Retinal pigment epithelial cell (primary cell): Measurements from ENCODE around the gene SKOR1.

Experiments
- DNase-seq: peaks from one replicate; pipeline ENCODE4 v3.0.0-alpha.2; 2010; ENCODE audit warnings: low read depth
- H3K4me3 ChIP-seq: 2 replicates; pipeline ENCODE4 v1.5.1; 2011; ENCODE audit warnings: mild to moderate bottlenecking, low read length, control low read depth, moderate library complexity
- TF ChIP-seq, protein P1 (sequence below): conservative IDR thresholded peaks from 2 replicates; pipeline ENCODE4 v1.5.1; 2011; ENCODE audit warnings: low read depth, low read length, control low read depth, inconsistent platforms

SKOR1 gene

GRCh38 chr15:67818464-67818863 lies 6.8 kb upstream of the SKOR1 start:
- TF ChIP-seq, protein P1, sequence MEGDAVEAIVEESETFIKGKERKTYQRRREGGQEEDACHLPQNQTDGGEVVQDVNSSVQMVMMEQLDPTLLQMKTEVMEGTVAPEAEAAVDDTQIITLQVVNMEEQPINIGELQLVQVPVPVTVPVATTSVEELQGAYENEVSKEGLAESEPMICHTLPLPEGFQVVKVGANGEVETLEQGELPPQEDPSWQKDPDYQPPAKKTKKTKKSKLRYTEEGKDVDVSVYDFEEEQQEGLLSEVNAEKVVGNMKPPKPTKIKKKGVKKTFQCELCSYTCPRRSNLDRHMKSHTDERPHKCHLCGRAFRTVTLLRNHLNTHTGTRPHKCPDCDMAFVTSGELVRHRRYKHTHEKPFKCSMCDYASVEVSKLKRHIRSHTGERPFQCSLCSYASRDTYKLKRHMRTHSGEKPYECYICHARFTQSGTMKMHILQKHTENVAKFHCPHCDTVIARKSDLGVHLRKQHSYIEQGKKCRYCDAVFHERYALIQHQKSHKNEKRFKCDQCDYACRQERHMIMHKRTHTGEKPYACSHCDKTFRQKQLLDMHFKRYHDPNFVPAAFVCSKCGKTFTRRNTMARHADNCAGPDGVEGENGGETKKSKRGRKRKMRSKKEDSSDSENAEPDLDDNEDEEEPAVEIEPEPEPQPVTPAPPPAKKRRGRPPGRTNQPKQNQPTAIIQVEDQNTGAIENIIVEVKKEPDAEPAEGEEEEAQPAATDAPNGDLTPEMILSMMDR, result no peak
- H3K4me3 ChIP-seq, result no peak overlapping the region
- DNase-seq, result no peak

DNA sequence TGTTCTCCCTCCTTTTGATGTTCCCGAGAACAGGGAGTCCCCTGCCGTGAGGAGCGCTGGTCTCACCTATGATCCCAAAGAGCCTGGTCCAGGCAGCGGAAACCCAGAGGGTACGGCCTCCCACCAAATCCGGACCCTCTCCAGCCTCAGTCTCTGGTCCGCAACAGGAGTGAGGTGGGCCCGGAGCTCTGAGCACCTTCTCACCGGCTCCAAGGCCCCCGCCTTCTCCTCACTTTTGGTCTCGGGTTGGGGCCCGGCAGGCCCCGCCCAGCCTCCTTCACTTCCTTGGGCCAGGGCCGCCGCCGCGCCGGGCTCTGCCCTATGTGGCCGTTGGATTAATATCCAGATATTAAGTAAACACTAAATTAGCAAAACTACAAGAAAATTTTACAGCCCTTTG lies 5.7 kb upstream of the SKOR1 start:
- H3K4me3 ChIP-seq, result no peak overlapping the region
- no peak for DNase-seq
- TF ChIP-seq, protein P1, result no peak

DNA sequence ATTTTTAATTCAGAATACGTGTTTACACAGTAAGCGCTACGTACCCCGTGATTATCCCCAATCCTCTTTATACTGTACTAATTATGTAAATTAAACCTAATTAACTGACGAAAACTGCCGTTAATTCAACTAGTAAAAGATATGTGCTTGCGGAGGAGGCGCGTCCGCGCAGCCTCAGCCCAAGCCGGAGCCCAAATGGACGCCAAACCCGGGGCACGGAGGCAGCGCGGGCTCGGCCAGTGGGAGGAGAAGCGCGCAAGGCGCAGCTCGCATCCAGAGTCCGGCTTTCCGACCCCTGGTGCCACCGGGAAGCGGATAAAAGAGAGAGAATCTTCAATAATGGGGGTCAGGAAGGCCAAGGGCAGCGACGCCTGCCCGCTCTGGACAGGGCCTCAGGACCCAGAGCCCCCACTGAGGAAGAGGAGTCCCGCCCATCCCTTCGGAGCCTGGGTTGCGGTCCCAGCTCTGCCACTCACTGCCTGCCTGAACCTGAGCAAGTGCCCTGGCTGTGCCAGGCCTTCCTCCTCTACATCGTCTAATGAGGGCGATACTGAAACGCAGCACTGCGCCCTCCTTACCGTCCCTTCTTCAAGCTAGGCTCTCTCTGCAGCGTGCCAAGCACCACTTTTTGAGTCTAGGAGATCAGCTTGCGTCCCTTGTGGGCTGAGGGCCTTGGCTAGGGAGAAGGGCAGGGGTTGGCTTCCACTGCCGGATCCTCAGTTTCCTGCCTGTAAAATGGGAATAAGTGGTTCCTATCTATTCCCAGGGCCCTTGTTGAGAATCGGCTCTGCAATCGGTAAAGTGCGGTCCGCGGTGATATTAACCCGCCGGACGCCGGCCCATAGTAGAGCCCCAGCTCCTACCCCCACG lies 5.0 kb upstream of the SKOR1 start:
- no peak for DNase-seq
- TF ChIP-seq, protein P1, result no peak
- H3K4me3 ChIP-seq, result no peak overlapping the region

GRCh38 chr15:67820992-67821783 lies 4.1 kb upstream of the SKOR1 start:
- TF ChIP-seq, protein P1, result no peak
- no peak overlapping the region for H3K4me3 ChIP-seq
- DNase-seq, result no peak

GRCh38 chr15:67821784-67822440 lies 3.4 kb upstream of the SKOR1 start:
- TF ChIP-seq, protein P1, result no peak
- no peak overlapping the region for H3K4me3 ChIP-seq
- no peak for DNase-seq

DNA sequence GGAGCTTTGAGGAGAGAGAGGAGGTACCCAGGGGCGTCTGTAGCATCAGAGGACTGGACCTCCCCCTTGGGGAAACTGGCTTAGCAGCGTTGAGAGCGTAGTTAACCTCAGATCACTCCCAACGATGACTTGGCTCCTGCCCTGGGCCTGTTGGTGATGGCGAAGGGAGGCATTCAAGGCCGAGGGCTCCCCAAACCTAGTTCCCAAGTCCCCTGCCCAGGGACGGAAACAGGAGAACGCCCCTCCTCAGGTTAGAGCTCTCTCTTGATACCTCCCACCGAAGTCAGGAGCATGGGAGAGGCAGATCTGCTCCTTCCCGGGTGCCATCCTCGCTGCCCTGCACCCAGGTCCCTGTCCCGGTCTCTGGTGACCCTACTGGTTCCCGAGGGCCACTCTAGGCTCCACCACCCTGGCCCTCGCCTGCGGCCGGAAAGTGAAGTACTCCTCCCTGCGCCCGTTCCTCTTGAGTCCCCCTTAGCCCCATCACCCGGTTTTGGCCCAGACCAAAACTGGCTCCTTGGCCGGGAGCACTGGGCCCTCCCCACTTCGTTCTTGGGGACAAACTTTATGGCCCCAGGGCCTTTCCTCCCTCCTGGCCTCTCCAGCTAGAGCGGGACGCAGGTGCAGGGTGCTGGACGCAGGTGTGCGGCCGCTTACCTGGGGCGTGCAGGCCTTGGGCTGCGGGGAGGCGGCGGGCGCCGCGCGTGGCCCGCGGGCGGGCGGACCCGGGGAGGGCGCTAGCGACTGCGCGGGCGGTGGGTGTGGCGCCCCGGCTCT lies 2.6 kb upstream of the SKOR1 start:
- no peak overlapping the region for H3K4me3 ChIP-seq
- no peak for DNase-seq
- TF ChIP-seq, protein P1, result no peak
